Measurements from ENCODE around the gene FEM1A.
"Not testable (repeated sequence)": the region's sequence is repeated elsewhere in the genome, so short reads cannot be mapped to it uniquely, and the experiment has no call there.

Gene FEM1A

GRCh38 chr19:4791183-4792018, at the start of gene FEM1A:
FEM1A (plus strand) TSS chr19:4791734; CDS start chr19:4791855, 121 bp downstream.
- DNase-seq (ENCODE audit: low spot score): peak; percentile 97

GRCh38 chr19:4742723-4743646, 48.5 kb upstream of the FEM1A start:
- DNase-seq (ENCODE audit: low spot score): no peak

- DNase-seq (ENCODE audit: low spot score): no peak
These were observed 46.9 kb upstream of the FEM1A start for GRCh38 chr19:4744451-4745174.

GRCh38 chr19:4745175-4745574, 46.4 kb upstream of the FEM1A start:
- DNase-seq (ENCODE audit: low spot score): not testable (repeated sequence)

- DNase-seq (ENCODE audit: low spot score): no peak
These were observed 45.5 kb upstream of the FEM1A start for GRCh38 chr19:4745986-4746385.

GRCh38 chr19:4748185-4748584, 43.3 kb upstream of the FEM1A start:
- no peak for DNase-seq (ENCODE audit: low spot score)

GRCh38 chr19:4748589-4748988, 42.9 kb upstream of the FEM1A start:
- no peak for DNase-seq (ENCODE audit: low spot score)

GRCh38 chr19:4749870-4750590, 41.5 kb upstream of the FEM1A start:
- no peak for DNase-seq (ENCODE audit: low spot score)

- DNase-seq (ENCODE audit: low spot score): no peak
These were observed 37.3 kb upstream of the FEM1A start for GRCh38 chr19:4754248-4754647.

GRCh38 chr19:4755459-4755858, 36.1 kb upstream of the FEM1A start:
- no peak for DNase-seq (ENCODE audit: low spot score)

GRCh38 chr19:4758082-4758481, 33.5 kb upstream of the FEM1A start:
- no peak for DNase-seq (ENCODE audit: low spot score)

- DNase-seq (ENCODE audit: low spot score): no peak
These were observed 32.9 kb upstream of the FEM1A start for GRCh38 chr19:4758659-4759058.

GRCh38 chr19:4759388-4760284, 31.9 kb upstream of the FEM1A start:
- DNase-seq (ENCODE audit: low spot score): peak; percentile 99

- DNase-seq (ENCODE audit: low spot score): no peak
These were observed 31.3 kb upstream of the FEM1A start for GRCh38 chr19:4760285-4760650.

- no peak for DNase-seq (ENCODE audit: low spot score)
These were observed 28.5 kb upstream of the FEM1A start for GRCh38 chr19:4763021-4763420.

- no peak for DNase-seq (ENCODE audit: low spot score)
These were observed 27.2 kb upstream of the FEM1A start for GRCh38 chr19:4764393-4764660.

GRCh38 chr19:4768934-4769777, 22.4 kb upstream of the FEM1A start:
- peak; percentile 78 for DNase-seq (ENCODE audit: low spot score)

GRCh38 chr19:4772566-4772965, 19.0 kb upstream of the FEM1A start:
- DNase-seq (ENCODE audit: low spot score): no peak

GRCh38 chr19:4773047-4773640, 18.4 kb upstream of the FEM1A start:
- DNase-seq (ENCODE audit: low spot score): no peak

GRCh38 chr19:4774136-4774535, 17.4 kb upstream of the FEM1A start:
- no peak for DNase-seq (ENCODE audit: low spot score)
